Keratinocyte (primary cell): Measurements from ENCODE around the gene SRD5A1. TPM values are rescaled to one million over a fixed set of nuclear protein-coding genes. Genes with fewer than 3 reads are reported as not detected.

Source experiments
- DNase-seq: peaks from one replicate; pipeline ENCODE4 v3.0.0-alpha.2; 2011; ENCODE audit warnings: low read depth, missing footprints, low spot score
- FAIRE-seq: peaks from 2 replicates; lab custom pipeline; 2011; peaks lifted over from hg19 to GRCh38; lab: Jason Lieb, UNC
- H2AFZ ChIP-seq: 2 replicates; pipeline ENCODE4 v1.6.0; 2012; ENCODE audit warnings: low read length, control low read depth, inconsistent platforms; ENCODE audit not compliant: control insufficient read depth
- H3K27ac ChIP-seq: 2 replicates; pipeline ENCODE4 v1.5.1; 2011; ENCODE audit warnings: low read length; ENCODE audit not compliant: control insufficient read depth, insufficient read depth
- H3K27me3 ChIP-seq: 3 replicates; pipeline ENCODE4 v1.6.0; 2011; ENCODE audit warnings: low read length; ENCODE audit not compliant: control insufficient read depth, insufficient read depth; ENCODE audit errors: extremely low read depth
- H3K36me3 ChIP-seq, 2 experiments: 2 replicates in 1 of 2; 3 replicates in 1 of 2; pipeline ENCODE4 v1.5.1; 2011; ENCODE audit warnings: low read length in 2 of 2, mild to moderate bottlenecking in 1 of 2; ENCODE audit not compliant: control insufficient read depth in 2 of 2, insufficient read depth in 2 of 2; ENCODE audit errors: extremely low read depth in 1 of 2
- H3K4me1 ChIP-seq: 3 replicates; pipeline ENCODE4 v1.5.1; 2011; ENCODE audit warnings: low read length; ENCODE audit not compliant: control insufficient read depth, insufficient read depth; ENCODE audit errors: extremely low read depth
- H3K4me2 ChIP-seq: 3 replicates; pipeline ENCODE4 v1.6.0; 2011; ENCODE audit warnings: low read depth, low read length; ENCODE audit not compliant: control insufficient read depth, insufficient read depth; ENCODE audit errors: extremely low read depth
- H3K4me3 ChIP-seq, 3 experiments: fragments of 200-600 bp in 1 of 3; sonication (generic) in 1 of 3; 2 replicates in 2 of 3; 3 replicates in 1 of 3; pipeline ENCODE4 v1.5.1; 2011 to 2016; ENCODE audit warnings: low read length in 3 of 3, mild to moderate bottlenecking in 3 of 3, control low read depth in 2 of 3, inconsistent platforms in 1 of 3, low read depth in 1 of 3, mixed read lengths in 1 of 3, mixed run types in 1 of 3, moderate library complexity in 1 of 3; ENCODE audit not compliant: control insufficient read depth in 2 of 3, insufficient read depth in 2 of 3; ENCODE audit errors: extremely low read depth in 1 of 3
- H3K79me2 ChIP-seq: 2 replicates; pipeline ENCODE4 v1.6.0; 2012; ENCODE audit warnings: low read length; ENCODE audit not compliant: control insufficient read depth, insufficient read depth
- H3K9ac ChIP-seq: 3 replicates; pipeline ENCODE4 v1.6.0; 2011; ENCODE audit warnings: low read length; ENCODE audit not compliant: control insufficient read depth, insufficient read depth; ENCODE audit errors: extremely low read depth
- H3K9me1 ChIP-seq: 3 replicates; pipeline ENCODE4 v1.6.0; 2011; ENCODE audit warnings: low read length; ENCODE audit not compliant: control insufficient read depth, insufficient read depth; ENCODE audit errors: extremely low read depth
- H3K9me3 ChIP-seq: 2 replicates; pipeline ENCODE4 v1.5.1; 2012; ENCODE audit warnings: low read depth, low read length; ENCODE audit not compliant: control insufficient read depth
- H4K20me1 ChIP-seq: 3 replicates; pipeline ENCODE4 v1.6.0; 2011; ENCODE audit warnings: low read length; ENCODE audit not compliant: control insufficient read depth, insufficient read depth; ENCODE audit errors: extremely low read depth
- EZH2 ChIP-seq: IDR thresholded peaks from one replicate; pipeline ENCODE4 v1.6.1; 2012; ENCODE audit warnings: inconsistent platforms, mild to moderate bottlenecking, low read length, moderate library complexity
- dilution Hi-C: fragments of 300-500 bp; cut with MboI; formaldehyde crosslinking; loops from one replicate; pipeline ENCODE4 v1.7.0; 2020; ENCODE audit warnings: low sequenced_read_pairs; ENCODE audit not compliant: extremely low pct_ligation_motif_present
- polyA plus RNA-seq, 5 experiments: library from polyadenylated mRNA; depleted of rRNA in 3 of 5; stranded (reverse) in 3 of 5; stranded (forward) in 1 of 5; unstranded in 1 of 5; fragments of >200 nt; gene quantifications; 1 replicate in 1 of 5; 2 replicates in 3 of 5; 3 replicates in 1 of 5; pipeline versions ENCODE4 v1.2.1 to v1.2.3, GENCODE V29; 2011 to 2012; ENCODE audit warnings: missing spikeins in 2 of 5, low read depth in 1 of 5, low replicate concordance in 1 of 5
- TF ChIP-seq, protein P1 (sequence below), 3 experiments: IDR thresholded peaks in 1 of 3; conservative IDR thresholded peaks in 1 of 3; optimal IDR thresholded peaks in 1 of 3; 2 replicates in 2 of 3; 3 replicates in 1 of 3; pipeline versions ENCODE3 to v1.5.1; 2011; ENCODE audit warnings: low read length in 3 of 3, mild to moderate bottlenecking in 3 of 3, moderate library complexity in 2 of 3, control low read depth in 1 of 3, inconsistent platforms in 1 of 3; ENCODE audit not compliant: insufficient read depth in 2 of 3; ENCODE audit errors: extremely low read depth in 1 of 3

The SRD5A1 gene
- polyA plus RNA-seq, 1 donor (not counting 4 experiments of a cell fraction or from before 2014, with no cell fraction given): 35.4 TPM

DNA sequence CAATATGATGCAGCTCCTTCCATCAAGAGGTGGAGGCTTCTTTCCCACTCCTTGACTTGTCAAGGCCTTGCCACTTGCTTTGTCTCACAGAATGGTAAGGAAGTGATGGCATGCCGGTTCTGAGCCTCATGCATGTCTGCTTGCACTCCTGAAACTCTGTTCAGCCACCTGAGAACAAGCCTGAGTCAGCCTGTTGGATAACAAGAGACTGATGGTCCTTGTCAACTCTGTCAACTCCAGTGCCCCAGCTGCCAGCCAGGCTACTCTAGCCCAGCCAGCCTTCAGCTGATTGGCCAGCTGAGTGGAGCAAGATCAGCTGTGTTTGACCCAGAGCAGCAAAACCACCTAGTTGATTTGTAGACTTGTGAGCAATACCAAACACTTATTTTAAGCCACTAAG, 75.6 kb downstream of the SRD5A1 start:
- H4K20me1 ChIP-seq: no peaks in the 10 kb centered on the region
- H3K4me3 ChIP-seq: no peak overlapping the region
- no peaks in the 10 kb centered on the region for H3K27me3 ChIP-seq
- no peak overlapping the region for H3K9ac ChIP-seq
- DNase-seq: no peak
- peaks cover 33% of the 10 kb centered on the region for H3K4me1 ChIP-seq
- no peaks in the 10 kb centered on the region for H3K9me3 ChIP-seq
- H3K9me1 ChIP-seq: no peaks in the 10 kb centered on the region
- H2AFZ ChIP-seq: no peak overlapping the region
- no peaks in the 10 kb centered on the region for H3K36me3 ChIP-seq
- no peaks in the 10 kb centered on the region for H3K79me2 ChIP-seq
- H3K4me2 ChIP-seq: no peak overlapping the region
- dilution Hi-C loops: no loop called here
- no peak for TF ChIP-seq EZH2
- TF ChIP-seq, protein P1, sequence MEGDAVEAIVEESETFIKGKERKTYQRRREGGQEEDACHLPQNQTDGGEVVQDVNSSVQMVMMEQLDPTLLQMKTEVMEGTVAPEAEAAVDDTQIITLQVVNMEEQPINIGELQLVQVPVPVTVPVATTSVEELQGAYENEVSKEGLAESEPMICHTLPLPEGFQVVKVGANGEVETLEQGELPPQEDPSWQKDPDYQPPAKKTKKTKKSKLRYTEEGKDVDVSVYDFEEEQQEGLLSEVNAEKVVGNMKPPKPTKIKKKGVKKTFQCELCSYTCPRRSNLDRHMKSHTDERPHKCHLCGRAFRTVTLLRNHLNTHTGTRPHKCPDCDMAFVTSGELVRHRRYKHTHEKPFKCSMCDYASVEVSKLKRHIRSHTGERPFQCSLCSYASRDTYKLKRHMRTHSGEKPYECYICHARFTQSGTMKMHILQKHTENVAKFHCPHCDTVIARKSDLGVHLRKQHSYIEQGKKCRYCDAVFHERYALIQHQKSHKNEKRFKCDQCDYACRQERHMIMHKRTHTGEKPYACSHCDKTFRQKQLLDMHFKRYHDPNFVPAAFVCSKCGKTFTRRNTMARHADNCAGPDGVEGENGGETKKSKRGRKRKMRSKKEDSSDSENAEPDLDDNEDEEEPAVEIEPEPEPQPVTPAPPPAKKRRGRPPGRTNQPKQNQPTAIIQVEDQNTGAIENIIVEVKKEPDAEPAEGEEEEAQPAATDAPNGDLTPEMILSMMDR (optimal IDR thresholded peaks at IDR 0.05 in 1 of 3, IDR thresholded peaks at IDR 0.05 in 1 of 3, conservative IDR thresholded peaks at IDR 0.05 in 1 of 3; ENCODE audit: extremely low read depth in 1 of 3, insufficient read depth in 2 of 3, low read length in 3 of 3): no peak
- no peak for FAIRE-seq
- no peak overlapping the region for H3K27ac ChIP-seq

DNA sequence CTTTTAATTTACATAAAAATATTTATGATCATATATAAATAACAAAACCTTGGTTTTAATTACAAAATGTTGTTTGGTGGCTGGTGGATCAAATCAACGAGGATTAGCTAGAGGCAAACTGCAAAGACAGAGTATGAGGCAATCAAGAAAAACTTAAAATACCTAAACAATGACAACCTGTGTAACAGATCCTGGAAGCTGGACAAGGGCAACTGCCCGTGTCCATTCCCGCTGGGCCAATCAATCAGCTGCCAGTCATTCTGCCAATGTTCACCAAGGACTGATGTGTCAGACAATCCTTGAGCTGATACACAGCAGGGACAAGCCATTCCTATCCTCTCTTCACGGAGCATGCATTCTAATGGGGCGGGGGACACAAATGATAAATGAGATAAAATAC, 76.8 kb downstream of the SRD5A1 start:
- TF ChIP-seq, protein P1 (optimal IDR thresholded peaks at IDR 0.05 in 1 of 3, IDR thresholded peaks at IDR 0.05 in 1 of 3, conservative IDR thresholded peaks at IDR 0.05 in 1 of 3; ENCODE audit: extremely low read depth in 1 of 3, insufficient read depth in 2 of 3, low read length in 3 of 3): no peak
- TF ChIP-seq EZH2: no peak
- no peak overlapping the region for H3K9ac ChIP-seq
- H3K4me2 ChIP-seq: no peak overlapping the region
- H4K20me1 ChIP-seq: no peaks in the 10 kb centered on the region
- H3K27me3 ChIP-seq: no peaks in the 10 kb centered on the region
- peaks cover 21% of the 10 kb centered on the region for H3K4me1 ChIP-seq
- H3K36me3 ChIP-seq: no peaks in the 10 kb centered on the region
- no peak overlapping the region for H3K27ac ChIP-seq
- no peak overlapping the region for H2AFZ ChIP-seq
- no peaks in the 10 kb centered on the region for H3K9me3 ChIP-seq
- DNase-seq (no peak), FAIRE-seq (no peak)
- dilution Hi-C loops: no loop called here
- H3K4me3 ChIP-seq: no peak overlapping the region
- no peaks in the 10 kb centered on the region for H3K9me1 ChIP-seq
- peaks cover 10% of the 10 kb centered on the region for H3K79me2 ChIP-seq
